ENCODE measurements around the gene CD99. TPM values are rescaled to one million over a fixed set of nuclear protein-coding genes. Genes with fewer than 3 reads are reported as not detected.

CD99 gene
- total and polyA plus RNA-seq, 12 donors: 89.4 to 266 (median 184) TPM

GRCh38 chrX:2732076-2732475 lies 41.0 kb downstream of the CD99 start:
- Histone ChIP-seq H3K9me3 (replicated peaks in 1 of 3) (no peaks in the 10 kb centered on the region), H3K4me1 (replicated peaks in 1 of 2) (no peaks in the 10 kb centered on the region), H3K36me3 (replicated peaks in 1 of 2) (peaks cover 0 to 12% of the 10 kb centered on the region in 2 donors), H3K4me3 (no peak overlapping the region), H3K27ac (no peak overlapping the region), H3K27me3 (no peaks in the 10 kb centered on the region)
- WGBS, 4 donors: 61 to 93% (median 81%) methylated on average over 4 to 9 of the region's 9 CpGs
- intact Hi-C loops (cut with DNase I): no loop called here
- no peak for TF ChIP-seq CTCF (IDR thresholded peaks at IDR 0.05)
- no peak for TF ChIP-seq POLR2A (IDR thresholded peaks at IDR 0.05)
- no peak for DNase-seq

DNA sequence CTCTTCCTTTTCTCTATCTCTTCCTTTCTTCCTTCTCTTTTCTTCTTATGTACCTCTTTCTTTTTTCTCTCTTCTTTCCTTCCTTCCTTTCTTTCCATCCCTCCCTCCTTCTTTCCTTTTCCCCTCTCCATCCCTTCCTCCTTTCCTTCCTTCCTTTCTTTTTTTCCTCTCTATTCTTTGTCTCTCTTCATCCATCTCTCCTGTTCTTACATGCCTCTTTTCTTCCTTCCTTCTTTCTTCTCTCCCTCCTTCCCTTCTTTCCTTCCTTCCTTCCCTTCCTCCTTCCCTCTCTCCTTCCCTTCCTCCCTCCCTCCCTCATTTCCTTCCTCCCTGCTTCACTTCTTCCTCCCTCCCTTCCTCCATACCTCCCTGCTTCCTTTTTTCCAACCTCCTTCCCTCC lies 41.6 kb downstream of the CD99 start:
- TF ChIP-seq CTCF (IDR thresholded peaks at IDR 0.05) (no peak), POLR2A (IDR thresholded peaks at IDR 0.05) (no peak)
- no peaks in the 10 kb centered on the region for H3K4me1 ChIP-seq (replicated peaks in 1 of 2)
- intact Hi-C loops (cut with DNase I): no loop called here
- H3K36me3 ChIP-seq (replicated peaks in 1 of 2): peaks cover 0 to 7% of the 10 kb centered on the region in 2 donors
- no peak for DNase-seq
- no peaks in the 10 kb centered on the region for H3K27me3 ChIP-seq
- H3K9me3 ChIP-seq (replicated peaks in 1 of 3): no peaks in the 10 kb centered on the region
- H3K27ac ChIP-seq: no peak overlapping the region
- H3K4me3 ChIP-seq: no peak overlapping the region

DNA sequence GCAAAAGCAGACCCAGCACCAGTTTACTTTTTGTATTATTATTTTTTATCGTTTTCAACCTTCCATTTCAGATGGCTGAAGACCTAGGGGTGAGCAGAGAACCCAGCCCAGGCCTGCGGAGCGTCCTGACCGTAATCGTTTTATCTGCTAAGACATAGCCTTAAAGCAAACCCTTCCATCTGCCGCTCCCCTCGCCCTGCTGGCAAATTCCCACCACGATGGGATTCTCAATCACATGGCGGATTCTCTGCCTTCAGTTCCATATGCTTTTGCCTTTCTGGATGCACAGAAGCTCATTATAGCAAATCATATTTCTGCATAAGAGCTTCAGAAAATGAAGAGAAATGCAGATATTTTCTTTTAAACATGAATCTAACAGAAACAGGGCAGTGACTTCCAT lies 42.2 kb downstream of the CD99 start:
- H3K9me3 ChIP-seq (replicated peaks in 1 of 3): no peaks in the 10 kb centered on the region
- H3K4me1 ChIP-seq (replicated peaks in 1 of 2): no peaks in the 10 kb centered on the region
- TF ChIP-seq POLR2A (IDR thresholded peaks at IDR 0.05): no peak
- no peak for TF ChIP-seq CTCF (IDR thresholded peaks at IDR 0.05)
- H3K4me3 ChIP-seq: no peak overlapping the region
- H3K27ac ChIP-seq: no peak overlapping the region
- H3K36me3 ChIP-seq (replicated peaks in 1 of 2): peaks cover 0 to 7% of the 10 kb centered on the region in 2 donors
- intact Hi-C loops (cut with DNase I): no loop called here
- 90 to 94% (median 91%) methylated on average over 9 of the region's 9 CpGs for WGBS, 4 donors
- H3K27me3 ChIP-seq: no peaks in the 10 kb centered on the region
- DNase-seq: no peak

DNA sequence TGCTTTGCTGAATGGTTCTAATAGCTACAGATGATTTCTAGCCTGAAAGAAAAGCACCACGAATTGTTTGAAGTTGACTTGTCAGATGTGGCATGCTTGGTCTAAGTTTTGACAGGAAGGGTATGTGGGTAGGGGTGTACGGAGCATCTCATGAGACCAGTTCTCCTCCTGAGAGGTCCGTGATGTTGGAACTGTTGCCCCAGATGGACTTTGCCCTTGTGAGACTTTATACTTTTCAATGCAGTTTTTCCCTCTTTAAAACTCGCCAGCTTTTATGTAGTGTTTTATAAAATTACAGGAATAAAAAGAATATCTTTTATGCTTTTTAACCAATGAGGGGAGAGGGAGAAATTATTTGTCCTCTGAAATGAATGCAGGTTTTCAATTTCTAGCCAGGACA lies 44.2 kb downstream of the CD99 start:
- Histone ChIP-seq H3K27ac (no peak overlapping the region), H3K4me1 (replicated peaks in 1 of 2) (no peaks in the 10 kb centered on the region), H3K36me3 (replicated peaks in 1 of 2) (peaks cover 0 to 5% of the 10 kb centered on the region in 2 donors), H3K27me3 (no peaks in the 10 kb centered on the region), H3K4me3 (no peak overlapping the region), H3K9me3 (replicated peaks in 1 of 3) (no peaks in the 10 kb centered on the region)
- no peak for DNase-seq
- TF ChIP-seq POLR2A (IDR thresholded peaks at IDR 0.05) (no peak), CTCF (IDR thresholded peaks at IDR 0.05) (no peak)
- intact Hi-C loops (cut with DNase I): no loop called here
- WGBS, 4 donors: 91 to 97% (median 93%) methylated on average over 4 of the region's 4 CpGs

All from adrenal gland (tissue), 12 donors.